GM18858 (cell line): ENCODE data around the gene RRP1B.

Experiments
- ATAC-seq: cut with Tn5 transposase; IDR thresholded peaks from one replicate; pipeline ENCODE4 v1.9.1; 2021; ENCODE audit not compliant: unreplicated experiment

The RRP1B gene

DNA sequence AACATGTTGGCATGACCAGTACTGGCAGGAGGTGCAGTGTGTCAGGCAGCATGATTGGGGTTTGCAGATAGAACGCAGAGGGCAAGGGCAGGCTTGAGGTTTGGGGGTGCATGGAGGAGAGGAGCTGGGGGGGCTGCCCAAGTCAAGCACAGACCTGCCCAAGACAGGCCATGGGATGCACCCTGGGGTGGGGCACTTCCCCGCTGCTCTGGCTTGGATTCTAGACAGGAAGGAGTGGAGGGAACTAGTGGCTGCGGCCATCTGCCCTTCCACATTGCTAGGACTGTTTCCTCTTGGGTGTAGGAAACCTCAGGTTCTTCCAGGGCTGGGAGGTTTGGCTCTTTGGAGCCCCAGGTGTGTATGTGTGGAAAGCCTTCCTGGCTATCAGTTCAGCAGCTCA is 62.6 kb downstream of the RRP1B start:
- no peak for ATAC-seq

GRCh38 chr21:43723648-43724047 is 64.3 kb downstream of the RRP1B start:
- no peak for ATAC-seq

DNA sequence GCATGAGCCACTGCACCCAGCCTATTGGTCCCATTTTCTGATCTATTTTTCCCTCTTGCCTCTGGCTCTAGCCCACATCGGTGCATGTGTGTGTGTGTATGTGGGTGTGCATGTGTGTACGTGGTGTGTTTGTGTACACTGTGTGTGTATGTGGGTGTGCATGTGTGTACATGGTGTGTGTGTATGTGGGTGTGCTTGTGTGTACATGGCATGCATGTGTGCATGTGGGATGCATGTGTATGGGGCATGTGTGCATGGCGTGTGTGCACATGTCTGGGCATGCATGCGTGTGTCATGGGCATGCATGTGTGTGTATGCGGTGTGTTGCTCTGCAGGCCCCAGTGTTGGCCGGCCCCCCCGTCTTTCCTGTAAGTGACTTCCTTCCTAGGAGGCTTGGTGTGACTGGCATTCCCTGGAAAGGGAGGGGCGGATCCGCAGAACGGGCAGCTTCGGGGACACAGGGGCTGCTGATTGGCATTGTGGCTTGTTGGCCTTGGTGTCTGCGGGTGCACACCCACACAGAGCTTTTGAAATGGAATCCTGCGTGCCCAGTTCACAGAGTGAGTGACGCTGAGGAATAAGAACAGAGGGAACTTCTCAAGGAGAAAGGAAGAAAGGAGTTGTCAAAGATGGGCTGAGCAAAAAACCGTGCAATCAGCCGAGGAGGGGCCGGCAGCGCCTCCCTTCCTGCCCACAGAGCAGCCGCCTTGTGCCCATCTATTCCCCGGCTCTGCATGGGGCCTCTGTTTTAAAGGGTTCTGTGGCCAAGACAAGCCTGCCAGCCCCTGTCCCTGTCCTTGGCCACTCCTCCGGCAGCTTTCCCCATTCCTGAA is 67.5 kb downstream of the RRP1B start:
- no peak for ATAC-seq

- no peak for ATAC-seq
Measured at GRCh38 chr21:43727519-43728153, 68.3 kb downstream of the RRP1B start.

- no peak for ATAC-seq
Measured at GRCh38 chr21:43728154-43728466, 68.8 kb downstream of the RRP1B start.

DNA sequence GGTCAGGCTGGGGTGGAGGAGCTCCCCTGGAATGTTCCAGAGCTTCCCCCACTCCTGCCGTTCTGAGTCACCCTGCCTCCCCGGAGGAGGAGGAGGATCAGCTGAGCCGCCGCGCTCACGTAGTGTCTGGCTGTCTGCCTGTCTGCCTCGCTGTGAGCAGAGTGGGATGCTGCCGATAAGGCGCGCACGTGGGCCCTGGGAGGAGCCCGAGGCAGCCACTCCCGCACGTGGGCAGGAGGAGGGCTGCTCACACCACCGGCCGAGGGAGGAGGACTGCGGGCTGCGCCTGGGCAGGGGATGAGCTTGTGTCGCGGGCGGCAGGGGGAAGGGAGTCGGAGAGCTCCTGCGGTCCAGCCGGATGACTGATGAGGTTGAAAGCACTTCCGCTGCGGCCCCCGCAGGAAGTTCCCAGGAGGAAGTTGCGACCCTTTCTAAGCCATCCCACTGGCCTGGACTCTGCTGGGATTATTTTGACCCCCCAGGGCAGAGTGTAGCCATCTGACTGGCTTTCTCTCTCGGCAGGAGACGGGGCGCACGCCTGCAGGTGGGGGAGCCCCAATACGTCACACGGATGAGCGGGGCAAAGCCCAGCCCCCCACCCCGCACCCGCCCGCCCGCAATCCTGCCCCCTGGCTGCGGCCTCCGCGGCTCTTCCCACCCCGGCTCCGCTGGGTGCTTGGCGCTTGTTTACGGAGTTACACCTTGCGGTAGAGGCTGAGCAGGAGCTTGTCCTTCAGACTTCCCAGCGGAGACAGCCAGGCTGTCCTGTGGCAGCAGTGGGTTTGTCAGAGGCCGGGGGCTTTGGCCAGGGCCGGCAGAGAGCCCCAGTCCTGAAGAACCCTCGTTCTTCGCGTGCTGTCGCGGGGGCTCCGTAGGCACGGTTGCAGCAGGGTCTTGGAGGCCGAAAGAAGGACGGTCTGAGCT is 69.4 kb downstream of the RRP1B start:
- peak; percentile 48 for ATAC-seq

DNA sequence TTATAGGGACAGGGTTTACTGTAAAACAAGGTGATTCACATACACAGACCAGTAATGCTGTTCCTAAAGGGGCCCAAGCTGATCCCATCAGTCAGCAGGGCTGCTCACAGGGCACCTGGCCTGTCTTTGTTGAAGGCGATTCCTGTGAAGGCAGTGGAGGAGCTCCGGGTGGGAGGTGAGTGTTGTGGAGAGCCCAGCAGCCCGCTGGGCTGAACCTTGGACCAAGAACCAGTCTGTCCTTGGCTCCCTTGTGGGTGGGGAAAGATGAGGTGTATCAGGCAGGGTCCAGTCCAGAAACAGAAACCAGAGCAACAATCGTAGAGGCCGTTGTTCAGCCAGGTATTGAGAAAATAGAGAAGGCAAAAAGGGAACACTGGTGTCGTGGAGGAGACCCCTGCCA is 72.1 kb downstream of the RRP1B start:
- no peak for ATAC-seq

- ATAC-seq = no peak
Measured at GRCh38 chr21:43731891-43732711, 72.7 kb downstream of the RRP1B start.

DNA sequence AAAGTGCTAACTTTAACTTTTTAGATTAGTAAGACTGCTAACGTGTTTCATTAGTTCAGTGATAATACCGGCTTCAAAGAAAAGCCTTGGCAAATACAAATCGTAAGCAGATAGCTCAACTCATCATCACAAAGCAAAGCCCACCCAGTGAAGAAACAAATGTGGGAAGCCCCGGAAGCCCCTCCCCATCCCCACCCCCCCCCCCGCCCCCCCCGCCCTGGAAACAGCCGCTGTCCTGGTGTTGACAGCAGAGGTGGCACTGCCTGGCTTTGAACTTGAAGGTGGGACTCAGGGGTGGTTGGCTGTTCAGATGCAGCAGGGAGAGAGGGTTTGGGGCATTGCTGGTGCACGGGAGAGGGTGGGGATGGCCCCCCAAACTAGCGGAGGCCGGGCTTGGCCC is 73.7 kb downstream of the RRP1B start:
- ATAC-seq = no peak

- ATAC-seq = no peak
Measured at GRCh38 chr21:43733529-43734071, 74.2 kb downstream of the RRP1B start.

- ATAC-seq = no peak
Measured at GRCh38 chr21:43734131-43734927, 75.0 kb downstream of the RRP1B start.

DNA sequence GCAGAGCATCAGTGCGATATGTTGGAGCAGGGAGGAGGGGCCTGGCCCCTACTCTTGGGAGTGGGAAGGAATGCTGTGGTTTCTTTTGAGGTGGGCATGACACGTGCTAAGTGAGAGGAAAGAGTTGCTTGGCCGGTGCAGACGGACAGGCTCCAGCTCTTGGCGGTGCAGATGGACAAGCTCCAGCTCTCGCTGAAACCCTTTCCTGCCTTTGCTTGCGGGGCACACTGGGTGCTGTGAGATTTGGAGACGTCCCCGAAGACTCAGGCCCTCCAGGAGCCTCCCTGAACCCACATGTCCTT is 75.5 kb downstream of the RRP1B start:
- no peak for ATAC-seq

- ATAC-seq = no peak
Measured at GRCh38 chr21:43735236-43736091, 76.1 kb downstream of the RRP1B start.

- no peak for ATAC-seq
Measured at GRCh38 chr21:43736224-43736883, 77.0 kb downstream of the RRP1B start.

DNA sequence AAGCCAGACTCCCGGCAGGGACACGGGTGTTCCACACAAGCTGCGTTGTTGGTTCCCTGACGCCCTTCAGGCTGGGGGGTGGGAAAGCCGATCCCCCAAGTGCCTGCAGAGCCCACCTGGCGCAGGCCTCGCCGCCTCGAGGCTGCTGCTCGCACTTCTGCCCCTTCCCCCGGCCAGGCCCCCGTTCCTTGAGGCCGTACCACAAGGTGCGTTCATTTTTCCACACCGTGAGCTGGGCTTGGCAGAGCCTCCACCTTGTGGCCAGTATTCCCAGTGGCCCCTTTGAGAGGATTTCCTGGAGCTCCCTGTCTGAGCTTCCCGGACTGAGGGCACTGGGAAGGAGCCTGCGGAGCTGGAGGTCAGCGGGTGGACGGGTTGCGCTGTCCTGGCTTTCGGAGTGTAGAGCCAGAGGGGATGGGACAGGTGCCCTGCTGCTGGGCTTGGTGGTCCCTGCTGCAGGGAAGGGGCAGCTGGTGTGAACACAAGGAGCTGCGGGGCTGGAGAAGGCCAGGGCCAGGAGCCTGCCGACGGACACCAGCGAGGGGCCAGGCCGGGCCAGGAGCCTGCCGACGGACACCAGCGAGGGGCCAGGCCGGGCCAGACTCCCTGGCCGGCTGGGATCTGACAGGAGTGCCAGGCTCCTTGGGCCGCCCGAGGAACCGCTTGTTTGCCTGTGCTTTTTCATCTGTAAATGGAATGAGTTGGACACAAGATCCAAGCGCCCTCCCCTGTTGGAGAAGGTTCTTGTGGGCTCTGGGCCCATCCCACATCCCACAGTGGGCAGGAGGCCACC is 78.0 kb downstream of the RRP1B start:
- no peak for ATAC-seq

DNA sequence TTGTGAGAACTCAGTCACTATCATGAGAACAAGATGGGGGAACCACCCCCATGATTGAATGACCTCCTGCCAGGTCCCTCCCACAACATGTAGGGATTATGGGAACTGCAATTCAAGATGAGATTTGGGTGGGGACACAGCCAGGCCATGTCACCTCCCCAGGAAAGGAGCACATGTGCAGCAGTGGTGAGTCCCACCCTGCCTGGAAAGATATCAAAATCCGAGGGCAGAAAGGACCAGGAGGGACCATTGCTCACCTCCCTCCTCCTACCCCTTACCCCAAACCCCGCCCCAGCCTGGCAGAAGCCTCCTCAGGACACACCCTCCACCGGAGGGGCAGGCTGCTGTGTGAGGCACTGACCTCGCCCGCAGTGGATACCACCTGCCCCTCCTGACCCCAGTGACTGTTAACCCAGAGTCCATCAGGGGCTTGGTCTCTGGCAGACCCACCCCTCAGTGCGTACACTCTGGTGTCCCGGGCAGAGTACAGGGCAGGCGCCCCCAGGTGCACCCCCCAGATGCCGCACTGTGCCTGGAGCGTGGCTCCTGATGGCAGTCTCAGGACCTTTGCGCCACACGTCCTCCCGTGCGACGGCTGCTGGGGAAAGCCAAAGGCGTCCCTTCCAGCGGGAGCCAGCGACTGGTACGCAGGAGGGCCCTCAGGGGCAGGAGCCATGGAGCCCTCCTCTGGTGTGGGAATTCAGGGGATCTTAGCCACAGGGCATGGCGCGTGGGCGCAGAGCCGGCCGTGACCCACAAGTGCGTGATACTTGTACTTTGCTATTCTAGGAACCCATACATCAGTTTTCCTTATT is 80.5 kb downstream of the RRP1B start:
- no peak for ATAC-seq
